ENCODE measurements around the gene CTIF.

- TF ChIP-seq, protein P1, sequence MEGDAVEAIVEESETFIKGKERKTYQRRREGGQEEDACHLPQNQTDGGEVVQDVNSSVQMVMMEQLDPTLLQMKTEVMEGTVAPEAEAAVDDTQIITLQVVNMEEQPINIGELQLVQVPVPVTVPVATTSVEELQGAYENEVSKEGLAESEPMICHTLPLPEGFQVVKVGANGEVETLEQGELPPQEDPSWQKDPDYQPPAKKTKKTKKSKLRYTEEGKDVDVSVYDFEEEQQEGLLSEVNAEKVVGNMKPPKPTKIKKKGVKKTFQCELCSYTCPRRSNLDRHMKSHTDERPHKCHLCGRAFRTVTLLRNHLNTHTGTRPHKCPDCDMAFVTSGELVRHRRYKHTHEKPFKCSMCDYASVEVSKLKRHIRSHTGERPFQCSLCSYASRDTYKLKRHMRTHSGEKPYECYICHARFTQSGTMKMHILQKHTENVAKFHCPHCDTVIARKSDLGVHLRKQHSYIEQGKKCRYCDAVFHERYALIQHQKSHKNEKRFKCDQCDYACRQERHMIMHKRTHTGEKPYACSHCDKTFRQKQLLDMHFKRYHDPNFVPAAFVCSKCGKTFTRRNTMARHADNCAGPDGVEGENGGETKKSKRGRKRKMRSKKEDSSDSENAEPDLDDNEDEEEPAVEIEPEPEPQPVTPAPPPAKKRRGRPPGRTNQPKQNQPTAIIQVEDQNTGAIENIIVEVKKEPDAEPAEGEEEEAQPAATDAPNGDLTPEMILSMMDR (IDR thresholded peaks at IDR 0.05), result no peak
- TF ChIP-seq POLR2A (IDR thresholded peaks at IDR 0.05) (no peak), EP300 (IDR thresholded peaks at IDR 0.05) (no peak)
Measured at GRCh38 chr18:48640566-48641270, 101.9 kb downstream of the CTIF start.
